Measurements from ENCODE around the gene DEXI.

The DEXI gene

DNA sequence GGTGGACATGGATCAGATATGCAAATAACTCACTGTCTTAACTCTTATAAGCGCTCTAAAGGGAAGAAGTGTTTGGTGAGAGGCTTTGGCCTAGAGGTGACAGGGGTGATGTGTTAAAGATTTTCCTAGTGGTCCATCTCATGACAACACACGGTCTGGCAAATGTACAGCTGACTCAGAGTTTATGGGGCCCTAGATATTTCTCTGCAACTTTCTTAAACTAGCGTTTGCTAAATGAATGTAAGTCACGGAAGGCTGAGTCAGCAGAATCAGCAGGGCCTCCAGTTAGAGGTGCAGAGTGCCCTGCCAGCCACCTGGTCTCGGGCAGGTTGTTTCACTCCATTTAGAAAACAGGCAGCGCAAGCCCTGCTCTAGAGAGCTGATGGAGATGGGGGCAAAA is 42.2 kb upstream of the DEXI start:
- DNase-seq (ENCODE audit: low read depth) = peak; percentile 24
- no peak for TF ChIP-seq CTCF (IDR thresholded peaks at IDR 0.05; ENCODE audit: low read depth, low read length, missing control alignments)
- in situ Hi-C loops (cut with HindIII; ENCODE audit: low sequenced_read_pairs) = loop anchor here (5.0 kb wide), 1 partner anchor 33 kb away; no protein-coding TSS in a partner anchor
- H3K4me3 ChIP-seq (ENCODE audit: low read depth, low read length) = no peak overlapping the region

DNA sequence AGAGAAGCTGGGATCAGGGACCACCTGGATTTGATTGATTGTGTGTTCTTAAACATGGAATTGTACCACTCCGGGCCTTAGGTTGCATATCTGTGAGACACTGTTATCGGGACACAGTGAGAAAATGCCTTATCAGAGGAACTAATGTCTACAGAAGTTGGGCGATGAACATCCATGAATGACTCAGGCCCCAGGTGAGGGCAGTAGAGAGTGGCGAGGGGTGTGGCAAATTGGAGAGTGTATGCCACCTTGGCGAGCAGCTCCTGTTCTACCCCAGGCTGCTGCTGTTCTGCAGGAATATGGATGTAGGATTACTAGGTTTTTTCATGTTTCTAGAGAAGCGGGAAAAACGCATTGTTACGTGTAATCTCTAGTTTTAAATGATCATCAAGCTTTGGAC is 40.9 kb upstream of the DEXI start:
- no peak overlapping the region for H3K4me3 ChIP-seq (ENCODE audit: low read depth, low read length)
- TF ChIP-seq CTCF (IDR thresholded peaks at IDR 0.05; ENCODE audit: low read depth, low read length, missing control alignments) = no peak
- no peak for DNase-seq (ENCODE audit: low read depth)
- in situ Hi-C loops (cut with HindIII; ENCODE audit: low sequenced_read_pairs) = loop anchor here (5.0 kb wide), 1 partner anchor 34 kb away; no protein-coding TSS in a partner anchor

DNA sequence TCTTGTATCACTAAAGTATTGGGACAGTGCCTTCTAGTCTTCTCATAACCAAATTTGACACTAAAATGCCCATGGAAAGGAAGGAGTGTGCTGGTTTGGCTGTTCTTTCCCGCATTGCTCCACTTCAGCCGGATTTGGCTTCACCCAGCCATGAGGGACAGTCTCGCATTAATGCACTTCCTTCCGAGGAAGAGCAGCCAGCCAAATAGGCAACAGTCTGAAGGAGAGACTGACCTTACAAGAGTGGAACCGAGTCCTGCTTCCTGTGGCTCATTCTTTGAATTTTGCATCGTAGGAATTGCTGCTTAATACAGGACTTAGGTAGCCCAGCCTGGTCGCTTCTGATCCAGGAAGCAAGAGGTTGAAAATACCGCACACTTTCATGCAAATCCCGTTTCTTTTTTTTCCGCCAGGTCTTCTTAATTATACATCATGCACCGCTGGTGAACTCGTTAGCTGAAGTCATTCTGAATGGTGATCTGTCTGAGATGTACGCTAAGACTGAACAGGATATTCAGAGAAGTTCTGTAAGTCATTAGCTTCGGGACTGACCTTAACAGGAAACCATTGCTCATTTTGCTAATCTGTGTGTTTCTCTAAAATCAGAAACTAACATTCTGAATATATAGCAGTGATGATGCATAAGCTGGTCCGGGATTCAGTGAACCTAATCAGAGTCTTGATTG is 40.3 kb upstream of the DEXI start:
- no peak overlapping the region for H3K4me3 ChIP-seq (ENCODE audit: low read depth, low read length)
- in situ Hi-C loops (cut with HindIII; ENCODE audit: low sequenced_read_pairs) = loop anchor here (5.0 kb wide), 1 partner anchor 35 kb away; no protein-coding TSS in a partner anchor
- no peak for TF ChIP-seq CTCF (IDR thresholded peaks at IDR 0.05; ENCODE audit: low read depth, low read length, missing control alignments)
- DNase-seq (ENCODE audit: low read depth) = no peak

- DNase-seq (ENCODE audit: low read depth) = no peak
- TF ChIP-seq CTCF (IDR thresholded peaks at IDR 0.05; ENCODE audit: low read depth, low read length, missing control alignments) = peak; percentile 31
Observed at GRCh38 chr16:10981697-10982216, 39.5 kb upstream of the DEXI start.

DNA sequence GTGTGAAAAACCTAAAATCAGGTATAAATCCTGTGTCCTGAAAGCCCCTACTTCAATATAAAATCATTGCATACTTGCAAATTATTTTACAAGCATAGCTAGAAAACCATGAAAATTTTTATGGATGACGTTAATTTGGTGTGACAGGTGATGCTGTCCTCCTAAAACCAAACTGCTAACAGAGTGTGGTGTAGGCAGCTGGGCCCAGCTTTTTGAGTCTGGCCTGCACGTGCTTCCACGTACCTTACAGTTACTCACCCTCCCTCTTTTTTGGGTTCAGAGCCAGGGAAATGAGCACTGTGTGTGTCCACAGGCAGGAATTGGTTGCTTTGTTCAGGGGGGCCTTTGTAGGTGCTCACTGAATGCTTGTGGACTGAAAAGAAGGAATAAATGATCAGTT is 38.5 kb upstream of the DEXI start:
- TF ChIP-seq CTCF (IDR thresholded peaks at IDR 0.05; ENCODE audit: low read depth, low read length, missing control alignments) = no peak
- in situ Hi-C loops (cut with HindIII; ENCODE audit: low sequenced_read_pairs) = loop anchor here (5.0 kb wide), 1 partner anchor 36 kb away; no protein-coding TSS in a partner anchor
- no peak overlapping the region for H3K4me3 ChIP-seq (ENCODE audit: low read depth, low read length)
- no peak for DNase-seq (ENCODE audit: low read depth)

More at GRCh38 chr16:10981697-10982216, 39.5 kb upstream of the DEXI start:
- H3K4me3 ChIP-seq (ENCODE audit: low read depth, low read length) = no peak overlapping the region
- in situ Hi-C loops (cut with HindIII; ENCODE audit: low sequenced_read_pairs) = loop anchor here (5.0 kb wide), 1 partner anchor 36 kb away; no protein-coding TSS in a partner anchor

- in situ Hi-C loops (cut with HindIII; ENCODE audit: low sequenced_read_pairs) = loop anchor here (5.0 kb wide), 1 partner anchor 37 kb away; no protein-coding TSS in a partner anchor
- H3K4me3 ChIP-seq (ENCODE audit: low read depth, low read length) = no peak overlapping the region
- no peak for TF ChIP-seq CTCF (IDR thresholded peaks at IDR 0.05; ENCODE audit: low read depth, low read length, missing control alignments)
- no peak for DNase-seq (ENCODE audit: low read depth)
Observed at GRCh38 chr16:10979717-10980601, 37.7 kb upstream of the DEXI start.

Measured in astrocyte of the cerebellum (primary cell).